GM12878 (cell line): ENCODE results near the gene ZKSCAN1. TPM values are rescaled to one million over a fixed set of nuclear protein-coding genes. Genes with fewer than 3 reads are reported as not detected.
A peak's percentile ranks its signal among the peaks of the same experiment; 100 is the strongest.

Source experiments
- ATF3 ChIP-seq: IDR thresholded peaks from 2 replicates; pipeline ENCODE4 v1.6.1; 2011; ENCODE audit warnings: low read depth, mild to moderate bottlenecking, low read length, moderate library complexity, borderline replicate concordance; ENCODE audit errors: extremely low read depth
- BCLAF1 ChIP-seq: fragments of 450-650 bp; IDR thresholded peaks from 2 replicates; pipeline ENCODE4 v1.6.1; 2017; ENCODE audit warnings: antibody characterized with exemption, mild to moderate bottlenecking, moderate library complexity
- CHD2 ChIP-seq: IDR thresholded peaks from 2 replicates; pipeline ENCODE4 v1.6.1; 2011; ENCODE audit warnings: low read depth, low read length, improper control_type of control experiment, borderline replicate concordance
- JUNB ChIP-seq: IDR thresholded peaks from 2 replicates; pipeline ENCODE4 v1.6.1; 2016; ENCODE audit warnings: antibody characterized with exemption, mild to moderate bottlenecking
- MTA3 ChIP-seq: IDR thresholded peaks from 2 replicates; pipeline ENCODE4 v1.6.1; 2012; ENCODE audit warnings: low read length, inconsistent platforms, borderline replicate concordance
- MYC ChIP-seq: IDR thresholded peaks from 2 replicates; pipeline ENCODE4 v1.6.1; 2011; ENCODE audit warnings: mild to moderate bottlenecking, low read length, moderate library complexity, inconsistent platforms; ENCODE audit not compliant: insufficient read depth, insufficient replicate concordance, insufficient read length, severe bottlenecking
- NBN ChIP-seq: fragments of 450-650 bp; IDR thresholded peaks from 2 replicates; pipeline ENCODE4 v1.6.1; 2016
- PBX3 ChIP-seq: IDR thresholded peaks from 2 replicates; pipeline ENCODE4 v1.6.1; 2011; ENCODE audit warnings: mild to moderate bottlenecking, low read depth, low read length, moderate library complexity; ENCODE audit not compliant: insufficient replicate concordance
- SREBF1 ChIP-seq: IDR thresholded peaks from 2 replicates; pipeline ENCODE4 v1.6.1; 2012; ENCODE audit warnings: mild to moderate bottlenecking, low read length
- STAT1 ChIP-seq: fragments of 450-650 bp; conservative IDR thresholded peaks from 2 replicates; pipeline ENCODE4 v1.6.1; 2014; ENCODE audit warnings: antibody characterized with exemption, mild to moderate bottlenecking
- STAT3 ChIP-seq: IDR thresholded peaks from 2 replicates; pipeline ENCODE4 v1.6.1; 2011; ENCODE audit warnings: low read depth, low read length, improper control_type of control experiment
- TBL1XR1 ChIP-seq: IDR thresholded peaks from 2 replicates; pipeline ENCODE4 v1.6.1; 2012; ENCODE audit warnings: low read depth, low read length, improper control_type of control experiment
- USF1 ChIP-seq: IDR thresholded peaks from 2 replicates; pipeline ENCODE4 v1.6.1; 2011; ENCODE audit warnings: borderline replicate concordance, low read depth, mild to moderate bottlenecking, moderate library complexity, mixed read lengths, low read length; ENCODE audit not compliant: insufficient read depth; ENCODE audit errors: extremely low read length
- YBX1 ChIP-seq: fragments of 450-650 bp; IDR thresholded peaks from 2 replicates; pipeline ENCODE4 v1.6.1; 2016; ENCODE audit warnings: antibody characterized with exemption
- polyA plus RNA-seq, 11 experiments: library from polyadenylated mRNA; depleted of rRNA in 4 of 11; unstranded in 6 of 11; stranded (reverse) in 5 of 11; fragments of >200 nt; fragmentation: Nextera tagmentation in 4 of 11; fragmentation: Illumina TruSeq in 1 of 11; extraction: Ambion mirVana in 4 of 11; extraction: Trizol in 1 of 11; gene quantifications; 1 replicate in 1 of 11; 2 replicates in 10 of 11; pipeline versions ENCODE4 v1.2.1 to v1.2.3, GENCODE V29; 2011 to 2016; ENCODE audit warnings: inconsistent platforms in 2 of 11, missing spikeins in 2 of 11, low read depth in 1 of 11
- total RNA-seq, 4 experiments: library from RNA; depleted of rRNA in 3 of 4; stranded (reverse); fragments of >200 nt in 3 of 4; fragmentation: Illumina TruSeq in 1 of 4; extraction: Trizol in 1 of 4; gene quantifications; 2 replicates each; pipeline versions ENCODE4 v1.2.1 to v1.2.3, GENCODE V29; 2013 to 2021

Gene ZKSCAN1
- total and polyA plus RNA-seq, 10 of the 15 experiments (the other 5 are each of a cell fraction or from before 2014, with no cell fraction given) = 3.2 to 34.4 (median 18.1) TPM

GRCh38 chr7:100015232-100016214 is at the start of gene ZKSCAN1 (continued):
- TF ChIP-seq STAT1 (no peak), SREBF1 (no peak), CHD2 (peak; percentile 16; the same call in 1 of the 2 replicates), PBX3 (no peak), NBN (peak; percentile 70; the same call in 1 of the 2 replicates), USF1 (no peak), TBL1XR1 (no peak), MTA3 (no peak), ATF3 (no peak), BCLAF1 (no peak), JUNB (no peak), MYC (no peak), YBX1 (no peak), STAT3 (no peak)
